ENCODE data around the gene TMC3. TPM values are rescaled to one million over a fixed set of nuclear protein-coding genes. Genes with fewer than 3 reads are reported as not detected.

The TMC3 gene
- total RNA-seq, 1 donor from 2014 or later: 0.52 TPM

GRCh38 chr15:81317642-81318017 is 56.4 kb downstream of the TMC3 start:
- no peak overlapping the region for H3K4me2 ChIP-seq (ENCODE audit: low read length)
- FAIRE-seq (no peak), DNase-seq (ENCODE audit: low read depth) (no peak)
- no peaks in the 10 kb centered on the region for H3K27me3 ChIP-seq (ENCODE audit: insufficient read depth, low read length)
- H3K4me1 Mint-ChIP-seq (ENCODE audit: low read depth, unreplicated experiment): peaks cover 2% of the 10 kb centered on the region
- H3K36me3 Mint-ChIP-seq (ENCODE audit: low read depth, unreplicated experiment): peaks cover 18% of the 10 kb centered on the region
- H3K79me2 ChIP-seq (ENCODE audit: insufficient read depth, low read length): peaks cover 4% of the 10 kb centered on the region
- H3K27me3 Mint-ChIP-seq (ENCODE audit: low read depth, unreplicated experiment): no peaks in the 10 kb centered on the region
- H3K27ac ChIP-seq (ENCODE audit: low read depth, low read length): no peak overlapping the region
- no peak overlapping the region for H3K4me3 ChIP-seq (ENCODE audit: insufficient read depth, low read depth, low read length)
- H3K27ac Mint-ChIP-seq (ENCODE audit: unreplicated experiment): no peak overlapping the region
- H3K36me3 ChIP-seq (ENCODE audit: insufficient read depth, low read length): peaks cover 6% of the 10 kb centered on the region
- peaks cover 2% of the 10 kb centered on the region for H3K9me3 Mint-ChIP-seq (ENCODE audit: unreplicated experiment)
- H3K4me1 ChIP-seq (ENCODE audit: insufficient read depth, low read length): peaks cover 10% of the 10 kb centered on the region
- no peaks in the 10 kb centered on the region for H4K20me1 ChIP-seq (ENCODE audit: insufficient read depth, low read length)
- no peaks in the 10 kb centered on the region for H3K9me3 ChIP-seq (ENCODE audit: insufficient read depth, low read depth, low read length)
- H3K4me3 Mint-ChIP-seq (ENCODE audit: unreplicated experiment): no peak overlapping the region
- H3K9ac ChIP-seq (ENCODE audit: low read length): no peak overlapping the region
- no peak overlapping the region for H2AFZ ChIP-seq (ENCODE audit: low read depth, low read length)
- TF ChIP-seq EZH2 (IDR thresholded peaks at IDR 0.05; ENCODE audit: insufficient read depth, low read length) (no peak), CTCF (IDR thresholded peaks at IDR 0.05; ENCODE audit: insufficient read depth, low read depth, low read length) (no peak)

GRCh38 chr15:81316267-81316666 is 57.7 kb downstream of the TMC3 start:
- Mint-ChIP-seq H3K27ac (ENCODE audit: unreplicated experiment) (no peak overlapping the region), H3K36me3 (ENCODE audit: low read depth, unreplicated experiment) (peaks cover 29% of the 10 kb centered on the region), H3K9me3 (ENCODE audit: unreplicated experiment) (peaks cover 2% of the 10 kb centered on the region), H3K4me3 (ENCODE audit: unreplicated experiment) (no peak overlapping the region), H3K27me3 (ENCODE audit: low read depth, unreplicated experiment) (no peaks in the 10 kb centered on the region), H3K4me1 (ENCODE audit: low read depth, unreplicated experiment) (no peaks in the 10 kb centered on the region)
- no peaks in the 10 kb centered on the region for H3K9me3 ChIP-seq (ENCODE audit: insufficient read depth, low read depth, low read length)
- no peak overlapping the region for H3K4me2 ChIP-seq (ENCODE audit: low read length)
- H3K36me3 ChIP-seq (ENCODE audit: insufficient read depth, low read length): peaks cover 6% of the 10 kb centered on the region
- no peak for TF ChIP-seq EZH2 (IDR thresholded peaks at IDR 0.05; ENCODE audit: insufficient read depth, low read length)
- TF ChIP-seq CTCF (IDR thresholded peaks at IDR 0.05; ENCODE audit: insufficient read depth, low read depth, low read length): no peak
- H3K9ac ChIP-seq (ENCODE audit: low read length): no peak overlapping the region
- no peak overlapping the region for H3K4me3 ChIP-seq (ENCODE audit: insufficient read depth, low read depth, low read length)
- no peaks in the 10 kb centered on the region for H3K79me2 ChIP-seq (ENCODE audit: insufficient read depth, low read length)
- no peak overlapping the region for H2AFZ ChIP-seq (ENCODE audit: low read depth, low read length)
- no peak overlapping the region for H3K27ac ChIP-seq (ENCODE audit: low read depth, low read length)
- DNase-seq (ENCODE audit: low read depth): no peak
- peaks cover 23% of the 10 kb centered on the region for H3K4me1 ChIP-seq (ENCODE audit: insufficient read depth, low read length)
- H4K20me1 ChIP-seq (ENCODE audit: insufficient read depth, low read length): no peaks in the 10 kb centered on the region
- no peak for FAIRE-seq
- H3K27me3 ChIP-seq (ENCODE audit: insufficient read depth, low read length): no peaks in the 10 kb centered on the region

GRCh38 chr15:81315452-81316175 is 58.4 kb downstream of the TMC3 start:
- FAIRE-seq (no peak), DNase-seq (ENCODE audit: low read depth) (no peak)
- Histone ChIP-seq H3K27ac (ENCODE audit: low read depth, low read length) (no peak overlapping the region), H3K36me3 (ENCODE audit: insufficient read depth, low read length) (peaks cover 6% of the 10 kb centered on the region), H3K9ac (ENCODE audit: low read length) (no peak overlapping the region), H3K4me1 (ENCODE audit: insufficient read depth, low read length) (peaks cover 23% of the 10 kb centered on the region), H4K20me1 (ENCODE audit: insufficient read depth, low read length) (no peaks in the 10 kb centered on the region), H3K9me3 (ENCODE audit: insufficient read depth, low read depth, low read length) (no peaks in the 10 kb centered on the region), H3K27me3 (ENCODE audit: insufficient read depth, low read length) (no peaks in the 10 kb centered on the region), H3K4me2 (ENCODE audit: low read length) (no peak overlapping the region), H3K79me2 (ENCODE audit: insufficient read depth, low read length) (no peaks in the 10 kb centered on the region), H3K4me3 (ENCODE audit: insufficient read depth, low read depth, low read length) (no peak overlapping the region), H2AFZ (ENCODE audit: low read depth, low read length) (no peak overlapping the region)
- Mint-ChIP-seq H3K9me3 (ENCODE audit: unreplicated experiment) (peaks cover 2% of the 10 kb centered on the region), H3K4me3 (ENCODE audit: unreplicated experiment) (no peak overlapping the region), H3K4me1 (ENCODE audit: low read depth, unreplicated experiment) (no peaks in the 10 kb centered on the region), H3K27me3 (ENCODE audit: low read depth, unreplicated experiment) (no peaks in the 10 kb centered on the region), H3K36me3 (ENCODE audit: low read depth, unreplicated experiment) (peaks cover 30% of the 10 kb centered on the region), H3K27ac (ENCODE audit: unreplicated experiment) (no peak overlapping the region)
- TF ChIP-seq EZH2 (IDR thresholded peaks at IDR 0.05; ENCODE audit: insufficient read depth, low read length) (no peak), CTCF (IDR thresholded peaks at IDR 0.05; ENCODE audit: insufficient read depth, low read depth, low read length) (no peak)
